Right ventricle myocardium inferior (tissue), 1 donor: ENCODE measurements around the gene POLR1B. TPM values are rescaled to one million over a fixed set of nuclear protein-coding genes. Genes with fewer than 3 reads are reported as not detected.
"Not testable (repeated sequence)": the region's sequence is repeated elsewhere in the genome, so short reads cannot be mapped to it uniquely, and the experiment has no call there.

Source experiments
- ATAC-seq: fragments of 200-7000 bp; cut with Tn5 transposase; one replicate; pipeline ENCODE4 v1.9.1; 2020; ENCODE audit warnings: mild to moderate bottlenecking, moderate library complexity
- DNase-seq: peaks from one replicate; pipeline ENCODE4 v3.0.0; 2021; ENCODE audit errors: missing footprints
- intact Hi-C: fragments of 100-400 bp; cut with DNase I; formaldehyde crosslinking; loops from one replicate; pipeline ENCODE4 v1.11.0; 2022
- total RNA-seq: library from RNA; stranded (reverse); fragmentation: NEBNext Ultra II Directional; extraction: Animal tissue kit (Norgen Biotek cat#: 25700); gene quantifications from one replicate; pipeline ENCODE4 v1.2.1, GENCODE V29; 2021
- donor health status: DM: no; HTN: yes; CAD: no; lungs with severe emphysema.

Gene POLR1B
- total RNA-seq, 1 donor from 2014 or later: 9.7 TPM

GRCh38 chr2:112584891-112585250, 42.6 kb downstream of the POLR1B start:
- intact Hi-C loops: loop anchor here (1.0 to 10.0 kb wide), 5 partner anchors 59 to 688 kb away; partner anchors contain the start of genes MERTK, TTL and ZC3H8
- ATAC-seq (peak; percentile 0), DNase-seq (no peak)

GRCh38 chr2:112585400-112585799, 43.1 kb downstream of the POLR1B start:
- ATAC-seq (no peak), DNase-seq (no peak)
- intact Hi-C loops: loop anchor here (10.0 kb wide), 1 partner anchor 331 kb away; the partner anchor contains the start of gene ZC3H8

- intact Hi-C loops: loop anchor here (10.0 kb wide), 1 partner anchor 331 kb away; the partner anchor contains the start of gene ZC3H8
- ATAC-seq (no peak), DNase-seq (no peak)
Measured at GRCh38 chr2:112585873-112586464, 43.7 kb downstream of the POLR1B start.

GRCh38 chr2:112588611-112589045, 46.4 kb downstream of the POLR1B start:
- no peak for ATAC-seq
- intact Hi-C loops: loop anchor here (10.0 kb wide), 1 partner anchor 334 kb away; the partner anchor contains the start of gene ZC3H8
- no peak for DNase-seq

GRCh38 chr2:112591413-112591812, 49.1 kb downstream of the POLR1B start:
- no peak for DNase-seq
- ATAC-seq: no peak
- intact Hi-C loops: no loop called here

- no peak for DNase-seq
- intact Hi-C loops: no loop called here
Measured at GRCh38 chr2:112593736-112594135, 51.5 kb downstream of the POLR1B start.

GRCh38 chr2:112597537-112598322, 55.5 kb downstream of the POLR1B start:
- DNase-seq: no peak
- intact Hi-C loops: no loop called here
- no peak for ATAC-seq

More at GRCh38 chr2:112593736-112594135, 51.5 kb downstream of the POLR1B start:
- ATAC-seq: no peak

- intact Hi-C loops: loop anchor here (1.0 kb wide), 2 partner anchors 43 to 126 kb away; no protein-coding TSS in a partner anchor
- DNase-seq (no peak), ATAC-seq (no peak)
Measured at GRCh38 chr2:112600634-112601033, 58.4 kb downstream of the POLR1B start.

GRCh38 chr2:112601754-112602153, 59.5 kb downstream of the POLR1B start:
- no peak for DNase-seq
- no peak for ATAC-seq
- intact Hi-C loops: no loop called here

- intact Hi-C loops: no loop called here
- ATAC-seq (no peak), DNase-seq (no peak)
Measured at GRCh38 chr2:112602917-112603316, 60.7 kb downstream of the POLR1B start.

- no peak for DNase-seq
- intact Hi-C loops: no loop called here
- ATAC-seq: no peak
Measured at GRCh38 chr2:112603731-112604130, 61.5 kb downstream of the POLR1B start.

GRCh38 chr2:112604952-112605351, 62.7 kb downstream of the POLR1B start:
- ATAC-seq: no peak
- intact Hi-C loops: no loop called here
- no peak for DNase-seq

- intact Hi-C loops: no loop called here
- ATAC-seq (no peak), DNase-seq (no peak)
Measured at GRCh38 chr2:112605926-112606325, 63.7 kb downstream of the POLR1B start.

GRCh38 chr2:112606547-112606946, 64.3 kb downstream of the POLR1B start:
- DNase-seq (no peak), ATAC-seq (no peak)
- intact Hi-C loops: no loop called here

GRCh38 chr2:112607680-112608438, 65.6 kb downstream of the POLR1B start:
- no peak for DNase-seq
- intact Hi-C loops: no loop called here
- no peak for ATAC-seq

GRCh38 chr2:112609320-112609719, 67.1 kb downstream of the POLR1B start:
- intact Hi-C loops, ATAC-seq, DNase-seq: not testable (repeated sequence)

GRCh38 chr2:112612283-112612682, 70.0 kb downstream of the POLR1B start:
- ATAC-seq, DNase-seq, intact Hi-C loops: not testable (repeated sequence)

GRCh38 chr2:112614201-112614840, 72.1 kb downstream of the POLR1B start:
- intact Hi-C loops: no loop called here
- no peak for DNase-seq
- no peak for ATAC-seq

GRCh38 chr2:112615051-112615450, 72.8 kb downstream of the POLR1B start:
- ATAC-seq (no peak), DNase-seq (no peak)
- intact Hi-C loops: no loop called here
